Neural cell (in vitro differentiated cells): ENCODE data around the gene CD14. TPM values are rescaled to one million over a fixed set of nuclear protein-coding genes. Genes with fewer than 3 reads are reported as not detected.

Experiments
- H2AFZ ChIP-seq: fragments of 200-600, 300-800 bp; sonication (generic), shearing (Covaris generic); 2 replicates; pipeline ENCODE4 v1.6.0; 2014; ENCODE audit warnings: low read depth, mild to moderate bottlenecking, antibody characterized with exemption, low read length, moderate library complexity
- H3F3A ChIP-seq: fragments of 200-600 bp; shearing (Covaris generic); 2 replicates; pipeline ENCODE4 v1.6.1; 2016; ENCODE audit warnings: mild to moderate bottlenecking, moderate library complexity, mixed read lengths, antibody characterized with exemption, low read length; ENCODE audit not compliant: insufficient read depth, poor library complexity, severe bottlenecking
- H3K27ac ChIP-seq: fragments of 200-600, 300-800 bp; sonication (generic), shearing (Covaris generic); 2 replicates; pipeline ENCODE4 v1.5.1; 2014; ENCODE audit warnings: mild to moderate bottlenecking, low read length, moderate library complexity
- H3K27me3 ChIP-seq: fragments of 300-800, 200-600 bp; sonication (generic), shearing (Covaris generic); 2 replicates; pipeline ENCODE4 v1.6.0; 2014; ENCODE audit warnings: mild to moderate bottlenecking, low read depth, low read length, moderate library complexity; ENCODE audit not compliant: insufficient read depth
- H3K36me3 ChIP-seq: fragments of 300-800, 200-600 bp; sonication (generic), shearing (Covaris generic); 2 replicates; pipeline ENCODE4 v1.5.1; 2014; ENCODE audit warnings: mild to moderate bottlenecking, antibody characterized with exemption, low read length, moderate library complexity; ENCODE audit not compliant: insufficient read depth
- H3K4me2 ChIP-seq: fragments of 300-800, 200-600 bp; sonication (generic), shearing (Covaris generic); 2 replicates; pipeline ENCODE4 v1.6.0; 2014; ENCODE audit warnings: mild to moderate bottlenecking, low read length
- H3K4me3 ChIP-seq: fragments of 300-800, 200-600 bp; sonication (generic), shearing (Covaris generic); 2 replicates; pipeline ENCODE4 v1.5.1; 2014; ENCODE audit warnings: mild to moderate bottlenecking, low read length, moderate library complexity
- H3K79me2 ChIP-seq: fragments of 200-600 bp; shearing (Covaris generic); replicated peaks from 2 replicates; pipeline ENCODE4 v1.6.0; 2014; ENCODE audit warnings: mild to moderate bottlenecking, low read length, moderate library complexity; ENCODE audit not compliant: insufficient read depth
- H3K9ac ChIP-seq: fragments of 300-800, 200-600 bp; sonication (generic), shearing (Covaris generic); 2 replicates; pipeline ENCODE4 v1.6.1; 2016; ENCODE audit warnings: mild to moderate bottlenecking, low read length, mixed read lengths
- H3K9me2 ChIP-seq: fragments of 200-600 bp; shearing (Covaris generic); 2 replicates; pipeline ENCODE4 v1.6.1; 2016; ENCODE audit warnings: mild to moderate bottlenecking, low read length, mixed read lengths; ENCODE audit not compliant: insufficient read depth
- H3K9me3 ChIP-seq: fragments of 200-600, 300-800 bp; sonication (generic), shearing (Covaris generic); 2 replicates; pipeline ENCODE4 v1.6.1; 2016; ENCODE audit warnings: mild to moderate bottlenecking, mixed run types, low read length, moderate library complexity, mixed read lengths
- H4K20me1 ChIP-seq: fragments of 200-600 bp; shearing (Covaris generic); 2 replicates; pipeline ENCODE4 v1.6.1; 2016; ENCODE audit warnings: mild to moderate bottlenecking, mixed run types; ENCODE audit not compliant: insufficient read depth
- CTCF ChIP-seq: fragments of 450-650 bp; IDR thresholded peaks from 2 replicates; pipeline ENCODE4 v1.5.1; 2014; ENCODE audit warnings: antibody characterized with exemption, mild to moderate bottlenecking, moderate library complexity; ENCODE audit not compliant: poor library complexity, severe bottlenecking
- EP300 ChIP-seq: fragments of 450-650 bp; conservative IDR thresholded peaks from 2 replicates; pipeline ENCODE4 v1.6.1; 2014; ENCODE audit warnings: antibody characterized with exemption, mild to moderate bottlenecking, moderate library complexity; ENCODE audit not compliant: poor library complexity, severe bottlenecking
- MXI1 ChIP-seq: fragments of 450-650 bp; conservative IDR thresholded peaks from 2 replicates; pipeline ENCODE4 v1.6.1; 2014; ENCODE audit warnings: antibody characterized with exemption, mild to moderate bottlenecking; ENCODE audit not compliant: poor library complexity, severe bottlenecking
- POLR2AphosphoS5 ChIP-seq: IDR thresholded peaks from 2 replicates; pipeline ENCODE4 v1.6.1; 2012
- RAD21 ChIP-seq: fragments of 450-650 bp; conservative IDR thresholded peaks from 2 replicates; pipeline ENCODE4 v1.6.1; 2014; ENCODE audit warnings: antibody characterized with exemption, mild to moderate bottlenecking, moderate library complexity
- SMC3 ChIP-seq: fragments of 450-650 bp; conservative IDR thresholded peaks from 2 replicates; pipeline ENCODE4 v1.6.1; 2014; ENCODE audit warnings: antibody characterized with exemption, mild to moderate bottlenecking, moderate library complexity; ENCODE audit not compliant: poor library complexity
- TAF1 ChIP-seq: IDR thresholded peaks from 2 replicates; pipeline ENCODE4 v1.6.1; 2012; ENCODE audit warnings: low read depth
- polyA plus RNA-seq: library from polyadenylated mRNA; depleted of rRNA; stranded (reverse); fragments of >200 nt; gene quantifications from 2 replicates; pipeline ENCODE4 v1.2.3, GENCODE V29; 2014
- TF ChIP-seq, protein P1 (sequence below): IDR thresholded peaks from 2 replicates; pipeline ENCODE4 v1.6.1; 2012; ENCODE audit warnings: borderline replicate concordance

CD14 gene
- polyA plus RNA-seq, 1 donor from 2014 or later = 1.5 TPM

DNA sequence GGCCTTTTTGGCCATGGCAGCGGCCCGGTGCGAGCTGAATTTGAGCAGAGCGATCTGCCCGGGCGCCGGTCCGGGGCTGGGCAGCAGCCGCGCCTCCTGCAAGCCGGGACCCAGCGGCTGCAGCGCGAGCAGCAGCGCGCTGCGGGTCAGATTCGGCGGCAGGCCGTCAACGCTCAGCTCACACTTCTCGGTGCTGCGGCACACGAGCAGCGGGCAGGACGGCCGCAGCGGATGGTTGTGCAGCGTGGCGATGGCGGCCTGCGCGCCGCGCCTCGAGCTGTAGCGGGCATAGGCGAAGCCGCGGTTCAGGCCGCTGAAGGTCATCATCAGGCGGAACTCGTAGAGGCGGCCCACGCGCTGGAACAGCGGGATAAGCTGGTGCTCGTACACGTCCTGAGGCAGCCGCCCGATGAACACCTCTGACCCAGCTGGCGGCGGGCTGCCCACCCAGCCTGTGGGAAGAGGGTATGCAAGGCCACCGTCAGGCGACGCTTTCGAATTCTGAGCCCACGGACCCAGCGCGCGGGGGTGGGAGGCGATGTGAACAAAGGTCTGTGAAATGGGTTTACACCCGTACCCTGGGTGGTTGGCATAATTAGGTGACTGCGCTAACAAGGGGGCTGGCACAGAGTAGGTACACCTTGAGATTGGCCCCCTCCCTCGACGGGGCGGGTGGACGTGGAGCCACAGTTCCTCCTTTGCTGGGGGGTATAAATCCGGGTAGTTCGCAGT is 39.6 kb upstream of the CD14 start:
- H3K27ac ChIP-seq = no peak overlapping the region
- H3K9me3 ChIP-seq = no peaks in the 10 kb centered on the region

DNA sequence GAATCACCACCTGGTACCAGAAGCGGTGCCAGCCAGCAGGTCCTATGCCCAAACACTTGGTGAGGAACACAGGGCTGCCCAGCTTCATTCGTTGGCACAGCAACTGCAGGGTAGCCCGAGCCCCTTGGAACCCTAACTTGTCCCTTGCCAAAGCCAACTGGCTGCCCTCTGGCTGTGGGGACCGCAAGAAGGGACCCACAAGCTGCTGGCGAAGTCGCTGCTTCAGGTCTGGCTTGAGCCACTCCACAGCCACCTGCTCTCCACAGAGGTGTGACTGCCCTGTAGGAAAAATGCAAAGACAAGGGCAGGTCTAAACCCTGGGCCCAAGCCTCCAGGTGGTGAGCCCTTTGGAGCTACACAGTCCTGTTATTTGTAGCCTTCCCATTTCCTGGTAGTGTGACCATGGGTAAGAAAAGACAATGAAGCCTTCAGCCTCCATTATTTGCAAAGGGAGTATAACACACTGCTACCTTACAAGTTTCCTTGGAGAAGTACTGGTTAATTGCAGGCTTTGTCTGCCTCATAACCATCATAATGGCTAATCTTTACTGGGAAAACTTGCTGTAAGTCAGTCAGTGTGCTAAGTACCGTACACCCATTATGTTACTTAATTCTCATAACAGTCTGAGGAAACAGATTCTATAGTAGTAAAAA is 38.6 kb upstream of the CD14 start:
- Histone ChIP-seq H3K79me2 (no peaks in the 10 kb centered on the region), H3K9ac (no peak overlapping the region), H3K27me3 (no peaks in the 10 kb centered on the region), H3K36me3 (peaks cover 15% of the 10 kb centered on the region), H3K4me2 (no peak overlapping the region), H2AFZ (no peak overlapping the region), H3K9me3 (no peaks in the 10 kb centered on the region), H4K20me1 (no peaks in the 10 kb centered on the region), H3K9me2 (no peaks in the 10 kb centered on the region), H3F3A (no peaks in the 10 kb centered on the region), H3K27ac (no peak overlapping the region), H3K4me3 (no peak overlapping the region)
- TF ChIP-seq TAF1 (no peak), CTCF (no peak), EP300 (no peak), SMC3 (no peak), RAD21 (no peak), POLR2AphosphoS5 (no peak), MXI1 (no peak)
- TF ChIP-seq, protein P1, sequence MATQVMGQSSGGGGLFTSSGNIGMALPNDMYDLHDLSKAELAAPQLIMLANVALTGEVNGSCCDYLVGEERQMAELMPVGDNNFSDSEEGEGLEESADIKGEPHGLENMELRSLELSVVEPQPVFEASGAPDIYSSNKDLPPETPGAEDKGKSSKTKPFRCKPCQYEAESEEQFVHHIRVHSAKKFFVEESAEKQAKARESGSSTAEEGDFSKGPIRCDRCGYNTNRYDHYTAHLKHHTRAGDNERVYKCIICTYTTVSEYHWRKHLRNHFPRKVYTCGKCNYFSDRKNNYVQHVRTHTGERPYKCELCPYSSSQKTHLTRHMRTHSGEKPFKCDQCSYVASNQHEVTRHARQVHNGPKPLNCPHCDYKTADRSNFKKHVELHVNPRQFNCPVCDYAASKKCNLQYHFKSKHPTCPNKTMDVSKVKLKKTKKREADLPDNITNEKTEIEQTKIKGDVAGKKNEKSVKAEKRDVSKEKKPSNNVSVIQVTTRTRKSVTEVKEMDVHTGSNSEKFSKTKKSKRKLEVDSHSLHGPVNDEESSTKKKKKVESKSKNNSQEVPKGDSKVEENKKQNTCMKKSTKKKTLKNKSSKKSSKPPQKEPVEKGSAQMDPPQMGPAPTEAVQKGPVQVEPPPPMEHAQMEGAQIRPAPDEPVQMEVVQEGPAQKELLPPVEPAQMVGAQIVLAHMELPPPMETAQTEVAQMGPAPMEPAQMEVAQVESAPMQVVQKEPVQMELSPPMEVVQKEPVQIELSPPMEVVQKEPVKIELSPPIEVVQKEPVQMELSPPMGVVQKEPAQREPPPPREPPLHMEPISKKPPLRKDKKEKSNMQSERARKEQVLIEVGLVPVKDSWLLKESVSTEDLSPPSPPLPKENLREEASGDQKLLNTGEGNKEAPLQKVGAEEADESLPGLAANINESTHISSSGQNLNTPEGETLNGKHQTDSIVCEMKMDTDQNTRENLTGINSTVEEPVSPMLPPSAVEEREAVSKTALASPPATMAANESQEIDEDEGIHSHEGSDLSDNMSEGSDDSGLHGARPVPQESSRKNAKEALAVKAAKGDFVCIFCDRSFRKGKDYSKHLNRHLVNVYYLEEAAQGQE = no peak

More for the DNA sequence above, 39.6 kb upstream of the CD14 start:
- H2AFZ ChIP-seq = no peak overlapping the region
- H3K9me2 ChIP-seq = no peaks in the 10 kb centered on the region
- peaks cover 20% of the 10 kb centered on the region for H3K36me3 ChIP-seq
- H3K79me2 ChIP-seq = no peaks in the 10 kb centered on the region
- no peak overlapping the region for H3K4me3 ChIP-seq
- TF ChIP-seq SMC3 (no peak), POLR2AphosphoS5 (no peak), RAD21 (no peak), EP300 (no peak), CTCF (no peak), TAF1 (no peak)
- TF ChIP-seq, protein P1 = no peak
- no peaks in the 10 kb centered on the region for H3F3A ChIP-seq
- no peak overlapping the region for H3K4me2 ChIP-seq
- H4K20me1 ChIP-seq = no peaks in the 10 kb centered on the region
- H3K9ac ChIP-seq = no peak overlapping the region
- H3K27me3 ChIP-seq = no peaks in the 10 kb centered on the region
